Panc1 (cell line): ENCODE data around the gene SLC2A5. TPM values are rescaled to one million over a fixed set of nuclear protein-coding genes. Genes with fewer than 3 reads are reported as not detected.

Experiments used
- ATAC-seq: fragments of 200-7000 bp; cut with Tn5 transposase; 2 replicates; pipeline ENCODE4 v1.9.1; 2020; ENCODE audit warnings: mild to moderate bottlenecking, moderate library complexity
- BruUV-seq: library from RNA; stranded (reverse); fragments of 400-500 nt; replicated peaks from 2 replicates; lab custom pipeline; 2021; lab: Mats Ljungman, UMichigan
- CTCF ChIA-PET: fragments of 300-600 bp; sonication (Branson Sonifier 250); formaldehyde crosslinking; loops from one replicate; lab custom pipeline; 2022; ENCODE audit warnings: antibody characterized with exemption; lab: Charles Lee
- POLR2A ChIA-PET: fragments of 300-600 bp; sonication (Branson Sonifier 250); formaldehyde crosslinking; loops from one replicate; lab custom pipeline; 2022; ENCODE audit warnings: antibody characterized with exemption; lab: Charles Lee
- DNase-seq: peaks from one replicate; pipeline ENCODE4 v3.0.0-alpha.2; 2010; ENCODE audit warnings: low read depth, low spot score
- H3K27ac ChIP-seq: 2 replicates; pipeline ENCODE4 v1.5.1; 2011; ENCODE audit warnings: mild to moderate bottlenecking, low read length, inconsistent platforms
- H3K27me3 ChIP-seq: fragments of 200-500 bp; sonication (Bioruptor generic); 2 replicates; pipeline ENCODE4 v1.6.0; 2014; ENCODE audit warnings: low read length, inconsistent platforms; ENCODE audit not compliant: control insufficient read depth, insufficient read depth
- H3K36me3 ChIP-seq: fragments of 200-500 bp; sonication (Bioruptor generic); 2 replicates; pipeline ENCODE4 v1.5.1; 2014; ENCODE audit warnings: inconsistent platforms, mild to moderate bottlenecking, low read length, moderate library complexity; ENCODE audit not compliant: control insufficient read depth, insufficient read depth
- H3K4me1 ChIP-seq: 2 replicates; pipeline ENCODE4 v1.5.1; 2011; ENCODE audit warnings: inconsistent platforms, mild to moderate bottlenecking, low read length, moderate library complexity; ENCODE audit not compliant: control insufficient read depth, insufficient read depth
- H3K4me3 ChIP-seq, 2 experiments: 2 replicates each; pipeline ENCODE4 v1.5.1; 2011 to 2012; ENCODE audit warnings: low read depth in 2 of 2, low read length in 2 of 2, mild to moderate bottlenecking in 2 of 2, inconsistent platforms in 1 of 2, moderate library complexity in 1 of 2
- H3K9me3 ChIP-seq: fragments of 200-500 bp; sonication (Bioruptor generic); 2 replicates; pipeline ENCODE4 v1.5.1; 2014; ENCODE audit warnings: low read depth, mild to moderate bottlenecking, inconsistent platforms, low read length, moderate library complexity; ENCODE audit not compliant: control insufficient read depth, insufficient read depth
- CTCF ChIP-seq: fragments of 450-650 bp; IDR thresholded peaks from 2 replicates; pipeline ENCODE4 v1.5.1; 2017; ENCODE audit warnings: mild to moderate bottlenecking
- POLR2AphosphoS5 ChIP-seq: IDR thresholded peaks from 2 replicates; pipeline ENCODE4 v1.6.1; 2012; ENCODE audit warnings: mild to moderate bottlenecking, low read depth, low read length, moderate library complexity
- REST ChIP-seq, 2 experiments: IDR thresholded peaks; 2 replicates each; pipeline ENCODE4 v1.6.1; 2011 to 2012; ENCODE audit warnings: low read depth in 2 of 2, control low read depth in 1 of 2, low read length in 1 of 2, mild to moderate bottlenecking in 1 of 2, moderate library complexity in 1 of 2; ENCODE audit not compliant: insufficient read depth in 1 of 2
- SIN3A ChIP-seq: IDR thresholded peaks from 2 replicates; pipeline ENCODE4 v1.6.1; 2012; ENCODE audit warnings: low read depth, mild to moderate bottlenecking, low read length, moderate library complexity, borderline replicate concordance; ENCODE audit not compliant: insufficient read depth
- TCF7L2 ChIP-seq: IDR thresholded peaks from 2 replicates; pipeline ENCODE4 v1.6.1; 2011; ENCODE audit warnings: mild to moderate bottlenecking, low read depth, low read length, inconsistent platforms
- in situ Hi-C: cut with HindIII; loops from 2 replicates; pipeline ENCODE4 v1.10.0; 2016; ENCODE audit warnings: low sequenced_read_pairs, low pct_unique_long_range_greater_than_20kb
- intact Hi-C: fragments of 100-400 bp; cut with micrococcal nuclease; formaldehyde crosslinking; loops from one replicate; pipeline ENCODE4 v1.10.0; 2022; ENCODE audit not compliant: unreplicated experiment
- total RNA-seq: library from RNA; stranded (reverse); gene quantifications from one replicate; pipeline ENCODE4 v1.2.1, GENCODE V29; 2021; ENCODE audit not compliant: unreplicated experiment

The SLC2A5 gene
- total RNA-seq, 1 experiment from 2014 or later, result 0.26 TPM

- TF ChIP-seq CTCF (no peak), SIN3A (no peak), POLR2AphosphoS5 (no peak), TCF7L2 (no peak), REST (IDR thresholded peaks at IDR 0.05; ENCODE audit: insufficient read depth in 1 of 2, low read depth in 2 of 2, low read length in 1 of 2) (no peak)
- DNase-seq (no peak), ATAC-seq (no peak)
- in situ Hi-C loops (no loop called here), intact Hi-C loops (no loop called here)
- Histone ChIP-seq H3K9me3 (no peaks in the 10 kb centered on the region), H3K36me3 (no peaks in the 10 kb centered on the region), H3K4me3 (no peak overlapping the region), H3K27me3 (no peaks in the 10 kb centered on the region), H3K4me1 (no peaks in the 10 kb centered on the region), H3K27ac (no peak overlapping the region)
- BruUV-seq, result no TSS peak
- ChIA-PET POLR2A (no interaction called here), CTCF (no interaction called here)
Measured at GRCh38 chr1:9105336-9105867, 36.0 kb upstream of the SLC2A5 start.

GRCh38 chr1:9101510-9102146, 32.2 kb upstream of the SLC2A5 start:
- Histone ChIP-seq H3K4me1 (no peaks in the 10 kb centered on the region), H3K36me3 (no peaks in the 10 kb centered on the region), H3K9me3 (no peaks in the 10 kb centered on the region), H3K4me3 (no peak overlapping the region), H3K27ac (no peak overlapping the region), H3K27me3 (no peaks in the 10 kb centered on the region)
- CTCF ChIA-PET, result interaction anchor here (0.6 to 1.0 kb wide), 2 partner anchors 39 to 97 kb away, joined by 6 read pairs; no protein-coding TSS in a partner anchor
- TF ChIP-seq SIN3A (no peak), CTCF (peak; percentile 85), REST (IDR thresholded peaks at IDR 0.05; ENCODE audit: insufficient read depth in 1 of 2, low read depth in 2 of 2, low read length in 1 of 2) (no peak)
- DNase-seq (no peak), ATAC-seq (peak; percentile 90)
- BruUV-seq, result no TSS peak
- in situ Hi-C loops (no loop called here), intact Hi-C loops (loop anchor here (1.0 to 5.0 kb wide), 2 partner anchors 96 to 184 kb away; no protein-coding TSS in a partner anchor)
- POLR2A ChIA-PET, result interaction anchor here (0.6 kb wide), 1 partner anchor 236 kb away, joined by 6 read pairs; no protein-coding TSS in a partner anchor
